Stomach (tissue), 4 donors: ENCODE measurements around the gene VASH1.
"Not testable (repeated sequence)": the region's sequence is repeated elsewhere in the genome, so short reads cannot be mapped to it uniquely, and the experiment has no call there.

Experiments
- CTCF ChIP-seq, 7 experiments: fragments of 450-650 bp in 4 of 7; fragments of 200-600 bp in 3 of 7; sonication (generic) in 3 of 7; IDR thresholded peaks; one replicate each; pipeline ENCODE4 v1.5.1; 2016 to 2019; ENCODE audit warnings: antibody characterized with exemption in 7 of 7, control low read depth in 2 of 7, mild to moderate bottlenecking in 1 of 7
- EP300 ChIP-seq: sonication (generic); formaldehyde crosslinking; IDR thresholded peaks from one replicate; pipeline ENCODE4 v1.6.1; 2017; ENCODE audit warnings: antibody characterized with exemption
- POLR2A ChIP-seq, 4 donors: fragments of 450-650 bp; IDR thresholded peaks; one replicate each; pipeline ENCODE4 v1.6.1; 2016; ENCODE audit warnings: antibody characterized with exemption in 4 of 4, control low read depth in 2 of 4, mild to moderate bottlenecking in 1 of 4, moderate library complexity in 1 of 4
- POLR2AphosphoS5 ChIP-seq, 3 donors: sonication (generic); formaldehyde crosslinking; IDR thresholded peaks; one replicate each; pipeline ENCODE4 v1.6.1; 2016; ENCODE audit warnings: antibody characterized with exemption in 3 of 3

GRCh38 chr14:76734501-76734900 lies 26.8 kb upstream of the VASH1 start:
- TF ChIP-seq CTCF (IDR thresholded peaks at IDR 0.05); POLR2AphosphoS5 (IDR thresholded peaks at IDR 0.05); POLR2A (IDR thresholded peaks at IDR 0.05); EP300: not testable (repeated sequence)
